ENCODE data around the gene REEP5.

DNA sequence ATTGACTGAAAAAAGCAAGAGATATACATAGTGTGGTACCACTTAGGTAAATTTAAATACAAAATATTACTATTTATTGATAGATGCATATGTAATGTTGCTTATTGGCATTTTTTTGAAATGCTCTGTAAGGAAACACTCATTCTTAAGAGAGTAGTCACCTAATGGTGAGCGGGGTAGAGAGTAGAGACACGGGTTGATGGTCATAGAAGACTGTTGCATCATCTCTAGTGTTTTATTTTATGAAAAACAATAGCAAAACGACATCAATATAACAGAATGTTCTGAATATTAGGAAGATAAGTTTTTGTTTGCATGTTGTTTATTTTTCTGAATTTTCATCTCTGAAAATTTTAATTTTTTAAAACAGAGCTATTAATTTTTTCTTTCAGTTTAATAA, 56.9 kb downstream of the REEP5 start:
- TF ChIP-seq, protein P1, sequence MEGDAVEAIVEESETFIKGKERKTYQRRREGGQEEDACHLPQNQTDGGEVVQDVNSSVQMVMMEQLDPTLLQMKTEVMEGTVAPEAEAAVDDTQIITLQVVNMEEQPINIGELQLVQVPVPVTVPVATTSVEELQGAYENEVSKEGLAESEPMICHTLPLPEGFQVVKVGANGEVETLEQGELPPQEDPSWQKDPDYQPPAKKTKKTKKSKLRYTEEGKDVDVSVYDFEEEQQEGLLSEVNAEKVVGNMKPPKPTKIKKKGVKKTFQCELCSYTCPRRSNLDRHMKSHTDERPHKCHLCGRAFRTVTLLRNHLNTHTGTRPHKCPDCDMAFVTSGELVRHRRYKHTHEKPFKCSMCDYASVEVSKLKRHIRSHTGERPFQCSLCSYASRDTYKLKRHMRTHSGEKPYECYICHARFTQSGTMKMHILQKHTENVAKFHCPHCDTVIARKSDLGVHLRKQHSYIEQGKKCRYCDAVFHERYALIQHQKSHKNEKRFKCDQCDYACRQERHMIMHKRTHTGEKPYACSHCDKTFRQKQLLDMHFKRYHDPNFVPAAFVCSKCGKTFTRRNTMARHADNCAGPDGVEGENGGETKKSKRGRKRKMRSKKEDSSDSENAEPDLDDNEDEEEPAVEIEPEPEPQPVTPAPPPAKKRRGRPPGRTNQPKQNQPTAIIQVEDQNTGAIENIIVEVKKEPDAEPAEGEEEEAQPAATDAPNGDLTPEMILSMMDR (conservative IDR thresholded peaks at IDR 0.05; ENCODE audit: low read depth, low read length), result no peak
- TF ChIP-seq POLR2A (IDR thresholded peaks at IDR 0.05; ENCODE audit: low read depth, low read length) (no peak), MXI1 (IDR thresholded peaks at IDR 0.05; ENCODE audit: borderline replicate concordance, low read depth, low read length) (no peak), RCOR1 (IDR thresholded peaks at IDR 0.05; ENCODE audit: insufficient replicate concordance, low read length) (no peak)
